Left ventricle myocardium inferior (tissue), 1 donor: ENCODE measurements around the gene COA5. TPM values are rescaled to one million over a fixed set of nuclear protein-coding genes. Genes with fewer than 3 reads are reported as not detected.

Experiments
- DNase-seq: peaks from one replicate; pipeline ENCODE4 v3.0.0-alpha.2; 2020
- H3K27ac ChIP-seq: fragments of 200-600 bp; replicated peaks from 2 replicates; pipeline ENCODE4 v1.8.0; 2021
- H3K27me3 ChIP-seq: fragments of 200-600 bp; 2 replicates; pipeline ENCODE4 v1.8.0; 2021; ENCODE audit warnings: low read depth
- H3K36me3 ChIP-seq: fragments of 200-600 bp; 2 replicates; pipeline ENCODE4 v1.8.0; 2021
- H3K4me1 ChIP-seq: fragments of 200-600 bp; 2 replicates; pipeline ENCODE4 v1.8.0; 2021
- H3K4me3 ChIP-seq: fragments of 200-600 bp; 2 replicates; pipeline ENCODE4 v1.8.0; 2021; ENCODE audit warnings: mild to moderate bottlenecking, moderate library complexity
- H3K9me3 ChIP-seq: fragments of 200-600 bp; replicated peaks from 2 replicates; pipeline ENCODE4 v1.8.0; 2021
- CTCF ChIP-seq: fragments of 200-600 bp; IDR thresholded peaks from 2 replicates; pipeline ENCODE4 v1.8.0; 2021; ENCODE audit warnings: antibody characterized with exemption, mild to moderate bottlenecking, borderline replicate concordance
- intact Hi-C: fragments of 100-400 bp; cut with micrococcal nuclease; formaldehyde crosslinking; loops from one replicate; pipeline ENCODE4 v1.11.0; 2022
- long read RNA-seq: library from polyadenylated mRNA; unstranded; transcript quantifications from one replicate; pipeline ENCODE4 v2.0.0, GENCODE V29; 2021
- total RNA-seq: library from RNA; stranded (reverse); fragmentation: NEBNext Ultra II Directional; extraction: Animal tissue kit (Norgen Biotek cat#: 25700); gene quantifications from one replicate; pipeline ENCODE4 v1.2.1, GENCODE V29; 2021
- donor health status: DM: no; HTN: yes; CAD: no; lungs with severe emphysema.

COA5 gene
- total RNA-seq: 33.3 TPM
- long read RNA-seq, transcript COA5-201 (3 exons, 1,754 nt): major isoform, 58 of 71 reads
- long read RNA-seq, partial matches to known transcripts: 0 of 71 reads
- long read RNA-seq, other reads (novel, unspliced or antisense): 7 of 71 reads

- peaks cover 40% of the 10 kb centered on the region for H3K36me3 ChIP-seq
- peak within 1 kb of the TSS; percentile 99 for H3K4me3 ChIP-seq
- peak; percentile 93 for DNase-seq
- H3K9me3 ChIP-seq: no peaks in the 10 kb centered on the region
- peak within 1 kb of the TSS; percentile 98 for H3K27ac ChIP-seq
- peak; percentile 10 for TF ChIP-seq CTCF
- intact Hi-C loops: no loop called here
- H3K27me3 ChIP-seq: no peaks in the 10 kb centered on the region
- peaks cover 76% of the 10 kb centered on the region for H3K4me1 ChIP-seq
Measured at GRCh38 chr2:98608116-98608961, at the start of gene COA5, which contains the start of gene UNC50. COA5 (minus strand) TSS chr2:98608512; CDS start chr2:98608405, 107 bp downstream. UNC50 (plus strand) TSS chr2:98608589; CDS start chr2:98609760, 1,171 bp downstream.

GRCh38 chr2:98656800-98657199, 48.5 kb upstream of the COA5 start:
- H3K9me3 ChIP-seq: peaks cover 6% of the 10 kb centered on the region
- no peak for TF ChIP-seq CTCF
- H3K27me3 ChIP-seq: no peaks in the 10 kb centered on the region
- H3K36me3 ChIP-seq: peaks cover 9% of the 10 kb centered on the region
- intact Hi-C loops: no loop called here
- H3K4me1 ChIP-seq: no peaks in the 10 kb centered on the region
- DNase-seq: no peak
- H3K4me3 ChIP-seq: no peak overlapping the region
- H3K27ac ChIP-seq: no peak overlapping the region

- Histone ChIP-seq H3K4me1 (no peaks in the 10 kb centered on the region), H3K27ac (no peak overlapping the region), H3K9me3 (no peaks in the 10 kb centered on the region), H3K4me3 (no peak overlapping the region), H3K36me3 (peaks cover 4% of the 10 kb centered on the region), H3K27me3 (no peaks in the 10 kb centered on the region)
- TF ChIP-seq CTCF: no peak
- intact Hi-C loops: no loop called here
- no peak for DNase-seq
Measured at GRCh38 chr2:98654699-98655495, 46.6 kb upstream of the COA5 start.

GRCh38 chr2:98650998-98651397, 42.7 kb upstream of the COA5 start:
- H3K27ac ChIP-seq: no peak overlapping the region
- peaks cover 23% of the 10 kb centered on the region for H3K36me3 ChIP-seq
- H3K27me3 ChIP-seq: no peaks in the 10 kb centered on the region
- intact Hi-C loops: no loop called here
- H3K4me3 ChIP-seq: no peak overlapping the region
- TF ChIP-seq CTCF: no peak
- no peak for DNase-seq
- no peaks in the 10 kb centered on the region for H3K9me3 ChIP-seq
- H3K4me1 ChIP-seq: peaks cover 4% of the 10 kb centered on the region

- Histone ChIP-seq H3K27ac (no peak overlapping the region), H3K9me3 (no peaks in the 10 kb centered on the region), H3K4me1 (peaks cover 6% of the 10 kb centered on the region), H3K27me3 (no peaks in the 10 kb centered on the region), H3K36me3 (peaks cover 25% of the 10 kb centered on the region), H3K4me3 (no peak overlapping the region)
- intact Hi-C loops: loop anchor here (2.0 kb wide), 1 partner anchor 187 kb away; no protein-coding TSS in a partner anchor
- no peak for DNase-seq
- no peak for TF ChIP-seq CTCF
Measured at GRCh38 chr2:98649992-98650375, 41.7 kb upstream of the COA5 start.
